ENCODE measurements around the gene CBR3. TPM values are rescaled to one million over a fixed set of nuclear protein-coding genes. Genes with fewer than 3 reads are reported as not detected.
A peak's percentile ranks its signal among the peaks of the same experiment; 100 is the strongest.

Gene CBR3
- total RNA-seq, 1 experiment from 2014 or later = 1.7 TPM

DNA sequence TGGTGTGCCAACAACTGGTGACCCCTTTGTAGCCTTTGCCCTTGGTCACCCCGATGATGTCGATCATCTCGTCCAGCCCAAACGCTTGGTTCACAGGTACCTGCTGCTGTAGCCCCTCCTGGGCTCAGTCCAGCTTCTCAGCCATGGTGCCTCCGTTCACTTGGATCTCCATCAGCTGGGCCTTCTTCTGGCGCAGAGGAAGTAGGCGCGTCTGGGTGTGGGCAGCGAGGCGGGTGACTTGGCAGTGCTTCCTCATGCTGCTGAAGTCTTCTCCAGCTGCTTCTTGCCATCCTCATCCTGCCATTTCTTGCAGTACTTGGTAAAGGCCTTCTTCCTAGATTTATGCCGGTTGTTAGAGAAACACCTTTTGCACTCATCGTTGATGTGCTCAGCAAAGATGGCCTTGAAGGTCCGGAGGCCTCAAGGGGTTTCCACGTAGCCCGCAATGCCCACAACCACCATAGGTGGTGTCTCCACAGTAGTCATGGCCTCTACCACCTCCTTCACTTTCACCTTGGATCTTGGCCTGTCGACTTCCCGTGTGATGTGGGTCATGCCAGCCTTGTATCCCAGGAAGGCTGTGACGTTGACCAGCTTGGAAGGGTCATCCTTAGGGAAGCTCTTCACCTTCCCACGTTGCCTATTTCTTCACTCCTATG lies 34.7 kb downstream of the CBR3 start:
- CTCF ChIA-PET = no interaction called here
- BruUV-seq (replicated peaks) = no TSS peak

More for the DNA sequence above, 34.7 kb downstream of the CBR3 start:
- Histone ChIP-seq H3K79me2 (ENCODE audit: insufficient read depth, low read length) (no peaks in the 10 kb centered on the region), H3K27me3 (ENCODE audit: insufficient read depth, low read length) (no peaks in the 10 kb centered on the region), H2AFZ (ENCODE audit: low read depth, low read length, poor library complexity, severe bottlenecking) (no peak overlapping the region), H4K20me1 (ENCODE audit: insufficient read depth) (no peaks in the 10 kb centered on the region), H3K27ac (ENCODE audit: low read depth, low read length) (no peak overlapping the region), H3K4me3 (replicated peaks in 1 of 2; ENCODE audit: low read depth in 1 of 2, low read length in 2 of 2) (no peak overlapping the region), H3K9me2 (ENCODE audit: insufficient read depth) (no peaks in the 10 kb centered on the region), H3K9me3 (ENCODE audit: control insufficient read depth in 1 of 2, insufficient read depth in 1 of 2, low read depth in 1 of 2, low read length in 2 of 2) (no peaks in the 10 kb centered on the region), H3K9ac (ENCODE audit: low read length) (no peak overlapping the region), H3K36me3 (ENCODE audit: control insufficient read depth in 1 of 2, insufficient read depth in 2 of 2, low read length in 2 of 2) (peaks cover 0 to 3% of the 10 kb centered on the region in 2 experiments; a peak in 2 of 4 replicates), H3K4me1 (ENCODE audit: control insufficient read depth in 1 of 2, insufficient read depth in 2 of 2, low read length in 2 of 2) (peaks cover 9 to 13% of the 10 kb centered on the region in 2 experiments), H3K4me2 (ENCODE audit: low read length) (no peak overlapping the region)
- POLR2A ChIA-PET = no interaction called here
- TF ChIP-seq CTCF (IDR thresholded peaks at IDR 0.05 in 2 of 3, conservative IDR thresholded peaks at IDR 0.05 in 1 of 3; ENCODE audit: borderline replicate concordance in 1 of 3, insufficient read depth in 1 of 3, low read depth in 2 of 3, low read length in 2 of 3) (peak in 2 of 3 experiments; percentile 32 to 39; a peak in 4 of 6 replicates), RAD21 (IDR thresholded peaks at IDR 0.05; ENCODE audit: low read depth) (no peak), POLR2A (IDR thresholded peaks at IDR 0.05; ENCODE audit: borderline replicate concordance, extremely low read depth, insufficient read depth, insufficient read length) (no peak)
- TF ChIP-seq, protein P1, sequence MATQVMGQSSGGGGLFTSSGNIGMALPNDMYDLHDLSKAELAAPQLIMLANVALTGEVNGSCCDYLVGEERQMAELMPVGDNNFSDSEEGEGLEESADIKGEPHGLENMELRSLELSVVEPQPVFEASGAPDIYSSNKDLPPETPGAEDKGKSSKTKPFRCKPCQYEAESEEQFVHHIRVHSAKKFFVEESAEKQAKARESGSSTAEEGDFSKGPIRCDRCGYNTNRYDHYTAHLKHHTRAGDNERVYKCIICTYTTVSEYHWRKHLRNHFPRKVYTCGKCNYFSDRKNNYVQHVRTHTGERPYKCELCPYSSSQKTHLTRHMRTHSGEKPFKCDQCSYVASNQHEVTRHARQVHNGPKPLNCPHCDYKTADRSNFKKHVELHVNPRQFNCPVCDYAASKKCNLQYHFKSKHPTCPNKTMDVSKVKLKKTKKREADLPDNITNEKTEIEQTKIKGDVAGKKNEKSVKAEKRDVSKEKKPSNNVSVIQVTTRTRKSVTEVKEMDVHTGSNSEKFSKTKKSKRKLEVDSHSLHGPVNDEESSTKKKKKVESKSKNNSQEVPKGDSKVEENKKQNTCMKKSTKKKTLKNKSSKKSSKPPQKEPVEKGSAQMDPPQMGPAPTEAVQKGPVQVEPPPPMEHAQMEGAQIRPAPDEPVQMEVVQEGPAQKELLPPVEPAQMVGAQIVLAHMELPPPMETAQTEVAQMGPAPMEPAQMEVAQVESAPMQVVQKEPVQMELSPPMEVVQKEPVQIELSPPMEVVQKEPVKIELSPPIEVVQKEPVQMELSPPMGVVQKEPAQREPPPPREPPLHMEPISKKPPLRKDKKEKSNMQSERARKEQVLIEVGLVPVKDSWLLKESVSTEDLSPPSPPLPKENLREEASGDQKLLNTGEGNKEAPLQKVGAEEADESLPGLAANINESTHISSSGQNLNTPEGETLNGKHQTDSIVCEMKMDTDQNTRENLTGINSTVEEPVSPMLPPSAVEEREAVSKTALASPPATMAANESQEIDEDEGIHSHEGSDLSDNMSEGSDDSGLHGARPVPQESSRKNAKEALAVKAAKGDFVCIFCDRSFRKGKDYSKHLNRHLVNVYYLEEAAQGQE (IDR thresholded peaks at IDR 0.05; ENCODE audit: low read depth) = no peak
- ATAC-seq (peak; percentile 53; the same call in 1 of the 2 replicates), DNase-seq (ENCODE audit: low read depth, low spot score) (no peak)
- intact Hi-C loops (cut with micrococcal nuclease) = no loop called here
- RAD21 ChIA-PET (ENCODE audit: low non-redundant PET in 1 of 2, low total read pairs in 2 of 2, uncharacterized antibody in 2 of 2, unreplicated experiment in 2 of 2) = no interaction called here

Measured in HCT116 (cell line).